Activated CD4-positive, alpha-beta T cell treated with anti-CD3 and anti-CD28 coated beads, Interleukin-2, amount 50 U/mL, for 16 hours (primary cell): ENCODE data around the gene DAG1.

ENCODE experiments used
- DNase-seq: peaks from one replicate; pipeline ENCODE4 v3.0.0-alpha.2; 2020

Gene DAG1

DNA sequence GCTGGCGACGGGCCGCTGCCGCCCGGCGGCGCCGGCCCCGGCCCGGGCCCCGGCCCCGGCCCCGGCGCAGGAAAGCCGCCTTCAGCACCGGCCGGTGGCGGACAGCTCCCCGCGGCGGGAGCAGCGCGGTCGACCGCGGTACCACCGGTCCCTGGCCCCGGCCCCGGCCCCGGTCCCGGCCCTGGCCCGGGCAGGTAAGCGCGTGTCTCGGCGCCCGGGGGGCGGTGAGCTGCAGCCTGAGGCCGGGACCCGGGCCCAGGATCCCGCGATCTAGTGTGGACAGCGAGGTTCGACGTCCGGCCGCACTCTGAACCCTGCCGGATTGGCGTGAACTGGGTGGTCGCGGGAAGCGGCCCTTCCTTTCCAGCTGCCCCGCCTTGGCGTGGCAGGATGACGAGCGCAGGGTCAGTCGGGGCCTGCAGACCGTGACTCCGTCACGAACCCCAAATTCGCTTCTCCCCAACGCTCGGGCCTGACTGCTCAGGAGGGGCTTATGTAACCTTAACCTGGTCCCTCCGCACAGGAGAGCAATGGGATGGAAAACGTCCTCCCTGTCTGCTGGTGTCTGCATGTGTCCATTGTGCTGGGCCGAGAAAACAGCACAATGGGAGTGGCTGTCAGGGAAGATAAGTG is 84.7 kb downstream of the DAG1 start:
- DNase-seq, result peak; percentile 23

DNA sequence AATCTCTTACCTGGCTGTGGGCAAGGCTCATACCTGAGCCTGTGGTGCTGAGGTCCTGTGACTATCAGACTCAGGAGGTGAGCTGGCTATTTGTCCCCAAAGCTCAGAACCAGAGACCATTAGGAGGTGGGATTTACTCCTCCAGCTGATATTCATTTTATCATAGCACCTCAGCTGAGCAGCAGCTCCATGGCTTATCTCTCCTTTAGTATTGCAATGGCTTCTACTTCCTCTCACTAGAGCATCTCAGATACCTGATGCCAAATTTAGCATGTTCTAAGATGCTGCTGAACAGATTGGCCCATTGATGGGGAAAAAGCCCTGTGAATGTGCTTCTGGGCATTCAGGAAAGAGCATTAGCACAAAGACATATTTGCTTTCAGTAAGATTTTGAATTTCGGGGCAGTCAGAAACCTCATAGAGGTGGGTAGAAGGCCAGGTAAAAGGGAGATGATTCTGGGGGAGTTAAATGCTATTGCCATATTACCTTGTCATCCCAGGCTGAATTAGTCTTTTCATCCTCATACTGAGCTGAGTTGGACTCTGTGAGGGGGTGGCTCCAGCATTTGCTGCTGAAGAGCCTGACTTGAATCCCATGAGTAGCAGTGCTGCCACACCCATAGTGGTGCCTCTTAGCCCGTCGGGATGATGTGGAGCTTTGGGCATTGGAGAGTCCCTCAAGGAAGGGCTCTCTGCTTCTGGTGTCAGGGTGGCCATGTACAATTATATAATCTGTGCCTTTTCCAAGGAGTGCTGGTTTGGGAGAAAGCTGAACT is 86.6 kb downstream of the DAG1 start:
- no peak for DNase-seq

- DNase-seq, result no peak
Measured at GRCh38 chr3:49563040-49563578, 93.0 kb downstream of the DAG1 start.

- no peak for DNase-seq
Measured at GRCh38 chr3:49563766-49564165, 93.7 kb downstream of the DAG1 start.

GRCh38 chr3:49566312-49566711 is 96.2 kb downstream of the DAG1 start:
- DNase-seq, result no peak

DNA sequence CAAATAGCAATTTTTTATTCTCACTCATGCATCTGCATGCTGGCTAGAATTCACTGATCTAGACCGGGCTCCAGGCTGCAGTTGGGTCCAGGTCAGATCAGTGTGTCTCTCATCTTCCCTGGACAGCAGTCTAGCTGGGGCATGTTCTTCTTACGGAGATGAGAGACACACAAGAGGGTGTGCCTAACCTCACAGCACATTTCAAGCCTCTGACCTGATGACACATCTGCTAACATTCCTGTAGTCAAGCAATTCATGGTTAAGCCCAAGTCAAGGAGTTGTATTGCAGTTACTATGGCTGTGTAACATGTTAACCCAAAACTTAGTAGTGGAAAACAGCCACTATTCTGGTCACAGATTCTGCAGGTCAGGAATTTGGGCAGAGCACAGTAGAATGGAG is 97.3 kb downstream of the DAG1 start:
- no peak for DNase-seq

- DNase-seq, result no peak
Measured at GRCh38 chr3:49568965-49569364, 98.9 kb downstream of the DAG1 start.

GRCh38 chr3:49570028-49570654 is 100.1 kb downstream of the DAG1 start:
- DNase-seq, result no peak

DNA sequence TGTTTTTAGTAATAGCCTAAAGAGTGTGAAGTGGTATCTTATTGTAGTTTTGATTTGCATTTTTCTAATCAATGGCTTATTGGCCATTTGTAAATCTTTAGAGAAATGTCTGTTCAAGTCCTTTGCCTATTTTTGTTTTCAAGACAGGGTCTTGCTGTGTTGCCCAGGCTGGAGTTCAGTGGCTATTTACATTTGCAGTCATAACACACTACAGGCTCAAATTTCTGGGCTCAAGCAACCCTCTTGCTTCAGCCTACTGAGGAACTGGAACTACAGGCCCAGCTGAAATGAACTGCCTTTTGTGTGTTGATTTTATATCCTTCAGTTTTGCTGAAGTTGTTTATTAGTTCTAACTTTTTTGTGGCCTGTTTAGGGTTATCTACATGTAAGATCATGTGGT is 112.1 kb downstream of the DAG1 start:
- DNase-seq, result no peak
